H1 (cell line): ENCODE data around the gene KCNH5. TPM values are rescaled to one million over a fixed set of nuclear protein-coding genes. Genes with fewer than 3 reads are reported as not detected.

Source experiments
- CTCF ChIA-PET: fragments of 300-600 bp; sonication (Branson Sonifier 250); formaldehyde crosslinking; loops from one replicate; lab custom pipeline; 2021; ENCODE audit not compliant: partially characterized antibody; lab: Charles Lee
- POLR2A ChIA-PET: fragments of 300-600 bp; sonication (Branson Sonifier 250); formaldehyde crosslinking; loops from one replicate; lab custom pipeline; 2021; ENCODE audit warnings: inconsistent platforms; ENCODE audit not compliant: partially characterized antibody; lab: Charles Lee
- DNase-seq, 2 experiments: peaks; one replicate each; pipeline versions ENCODE4 v3.0.0 to v3.0.0-alpha.2; 2010 to 2022; ENCODE audit warnings: low spot score in 2 of 2, low read depth in 1 of 2, mixed read lengths in 1 of 2
- FAIRE-seq: peaks from 2 replicates; lab custom pipeline; 2011; peaks lifted over from hg19 to GRCh38; lab: Jason Lieb, UNC
- H2AFZ ChIP-seq: 2 replicates; pipeline ENCODE4 v1.8.1; 2012; ENCODE audit warnings: low read length, inconsistent platforms
- H2AK5ac ChIP-seq: 2 replicates; pipeline ENCODE4 v1.6.1; 2013; ENCODE audit warnings: low read depth, low read length
- H2BK120ac ChIP-seq: replicated peaks from 2 replicates; pipeline ENCODE3; 2013; ENCODE audit warnings: low read depth, low read length, inconsistent platforms
- H2BK12ac ChIP-seq: 2 replicates; pipeline ENCODE4 v1.6.1; 2013; ENCODE audit warnings: low read depth, low read length
- H2BK15ac ChIP-seq: 2 replicates; pipeline ENCODE4 v1.6.1; 2013; ENCODE audit warnings: low read length
- H2BK20ac ChIP-seq: 2 replicates; pipeline ENCODE4 v1.6.1; 2013; ENCODE audit warnings: low read length
- H2BK5ac ChIP-seq: 2 replicates; pipeline ENCODE4 v1.6.1; 2013; ENCODE audit warnings: low read depth, low read length
- H3K14ac ChIP-seq: 2 replicates; pipeline ENCODE4 v1.6.1; 2013; ENCODE audit warnings: inconsistent platforms; ENCODE audit not compliant: insufficient read length
- H3K18ac ChIP-seq: 2 replicates; pipeline ENCODE4 v1.6.1; 2013; ENCODE audit warnings: low read length; ENCODE audit errors: extremely low read depth
- H3K23ac ChIP-seq: 2 replicates; pipeline ENCODE4 v1.6.1; 2013; ENCODE audit warnings: inconsistent platforms; ENCODE audit not compliant: insufficient read length
- H3K23me2 ChIP-seq: 2 replicates; pipeline ENCODE4 v1.6.1; 2013; ENCODE audit warnings: low read depth, low read length
- H3K27ac ChIP-seq: 2 replicates; pipeline ENCODE4 v1.6.1; 2011; ENCODE audit warnings: low read depth, low read length, inconsistent platforms
- H3K27me3 ChIP-seq, 4 experiments: replicated peaks in 1 of 4; 1 replicate in 1 of 4; 2 replicates in 3 of 4; pipeline versions ENCODE4 v1.6.1 to v1.8.1; 2011 to 2013; ENCODE audit warnings: low read length in 3 of 4, mild to moderate bottlenecking in 3 of 4, inconsistent platforms in 2 of 4, mixed read lengths in 2 of 4, moderate library complexity in 1 of 4; ENCODE audit not compliant: control insufficient read depth in 3 of 4, insufficient read depth in 3 of 4; ENCODE audit errors: extremely low read depth in 1 of 4
- H3K36me3 ChIP-seq, 4 experiments: 2 replicates each; pipeline versions ENCODE4 v1.6.1 to v1.8.1; 2011 to 2013; ENCODE audit warnings: mild to moderate bottlenecking in 4 of 4, low read length in 3 of 4, moderate library complexity in 2 of 4, control low read depth in 1 of 4, inconsistent platforms in 1 of 4; ENCODE audit not compliant: insufficient read depth in 4 of 4, control insufficient read depth in 2 of 4
- H3K4ac ChIP-seq: replicated peaks from 2 replicates; pipeline ENCODE3; 2013; ENCODE audit warnings: low read length, low read depth, mixed read lengths, inconsistent platforms; ENCODE audit not compliant: insufficient read length
- H3K4me1 ChIP-seq, 4 experiments: replicated peaks in 1 of 4; 1 replicate in 1 of 4; 2 replicates in 3 of 4; pipeline versions ENCODE4 v1.6.1 to v1.8.1; 2011 to 2013; ENCODE audit warnings: low read length in 3 of 4, inconsistent platforms in 2 of 4, mixed read lengths in 1 of 4; ENCODE audit not compliant: insufficient read depth in 4 of 4, control insufficient read depth in 3 of 4
- H3K4me2 ChIP-seq, 2 experiments: 2 replicates each; pipeline versions ENCODE4 v1.6.1 to v1.8.1; 2011 to 2013; ENCODE audit warnings: low read depth in 2 of 2, low read length in 2 of 2, control low read depth in 1 of 2, inconsistent platforms in 1 of 2, mild to moderate bottlenecking in 1 of 2; ENCODE audit not compliant: insufficient read depth in 1 of 2
- H3K4me3 ChIP-seq, 4 experiments: fragments of 200-600, 300-600 bp in 1 of 4; sonication (generic), shearing (Covaris generic), sonication (Bioruptor Twin) in 1 of 4; 2 replicates each; pipeline versions ENCODE4 v1.5.1 to v1.8.1; 2011 to 2016; ENCODE audit warnings: low read length in 4 of 4, low read depth in 3 of 4, control low read depth in 2 of 4, inconsistent platforms in 2 of 4, mild to moderate bottlenecking in 2 of 4, mixed read lengths in 1 of 4, moderate library complexity in 1 of 4; ENCODE audit not compliant: insufficient read depth in 2 of 4; ENCODE audit errors: extremely low read depth in 1 of 4
- H3K56ac ChIP-seq: replicated peaks from 2 replicates; pipeline ENCODE3; 2013; ENCODE audit warnings: low read depth, mild to moderate bottlenecking, mixed read lengths, low read length, inconsistent platforms; ENCODE audit not compliant: insufficient read length
- H3K79me1 ChIP-seq: 2 replicates; pipeline ENCODE4 v1.6.1; 2013; ENCODE audit warnings: low read depth, low read length, control low read depth
- H3K79me2 ChIP-seq, 2 experiments: 2 replicates each; pipeline versions ENCODE4 v1.6.1 to v1.8.1; 2012 to 2013; ENCODE audit warnings: low read length in 2 of 2, mild to moderate bottlenecking in 2 of 2, inconsistent platforms in 1 of 2; ENCODE audit not compliant: insufficient read depth in 2 of 2, control insufficient read depth in 1 of 2
- H3K9ac ChIP-seq, 4 experiments: replicated peaks in 1 of 4; 1 replicate in 1 of 4; 2 replicates in 3 of 4; pipeline versions ENCODE4 v1.6.1 to v1.8.1; 2011 to 2013; ENCODE audit warnings: low read depth in 3 of 4, low read length in 3 of 4, control low read depth in 2 of 4, mild to moderate bottlenecking in 2 of 4, moderate library complexity in 2 of 4, inconsistent platforms in 1 of 4; ENCODE audit errors: extremely low read depth in 1 of 4
- H3K9me3 ChIP-seq, 2 experiments: 2 replicates each; pipeline versions ENCODE4 v1.6.1 to v1.8.1; 2012 to 2013; ENCODE audit warnings: mild to moderate bottlenecking in 2 of 2, moderate library complexity in 2 of 2, control low read depth in 1 of 2, inconsistent platforms in 1 of 2, low read depth in 1 of 2, low read length in 1 of 2, mixed read lengths in 1 of 2; ENCODE audit not compliant: insufficient read depth in 2 of 2
- H4K20me1 ChIP-seq, 2 experiments: replicated peaks in 1 of 2; 2 replicates each; pipeline versions ENCODE3 to v1.8.1; 2011 to 2013; ENCODE audit warnings: inconsistent platforms in 2 of 2, low read length in 2 of 2, mild to moderate bottlenecking in 1 of 2; ENCODE audit not compliant: insufficient read depth in 2 of 2, control insufficient read depth in 1 of 2
- H4K5ac ChIP-seq: 2 replicates; pipeline ENCODE4 v1.6.1; 2013; ENCODE audit warnings: low read length, low read depth, mixed read lengths, inconsistent platforms; ENCODE audit not compliant: insufficient read length
- H4K8ac ChIP-seq: 2 replicates; pipeline ENCODE4 v1.8.0; 2013; ENCODE audit warnings: mild to moderate bottlenecking, moderate library complexity, low read length, inconsistent platforms; ENCODE audit not compliant: insufficient read depth; ENCODE audit errors: extremely low read depth
- H4K91ac ChIP-seq: replicated peaks from 2 replicates; pipeline ENCODE3; 2013; ENCODE audit warnings: low read length, mixed read lengths, inconsistent platforms; ENCODE audit not compliant: insufficient read length
- EP300 ChIP-seq, 2 experiments: IDR thresholded peaks; 1 replicate in 1 of 2; 2 replicates in 1 of 2; pipeline ENCODE4 v1.6.1; 2011 to 2012; ENCODE audit warnings: low read depth in 2 of 2, low read length in 2 of 2, mild to moderate bottlenecking in 2 of 2, borderline replicate concordance in 1 of 2, inconsistent platforms in 1 of 2, moderate library complexity in 1 of 2
- RFX5 ChIP-seq: IDR thresholded peaks from 2 replicates; pipeline ENCODE4 v1.6.1; 2011; ENCODE audit warnings: low read depth, low read length, improper control_type of control experiment, borderline replicate concordance
- WGBS, 2 experiments: shearing (Covaris generic) in 1 of 2; methylation state at CpG; one replicate each; pipeline versions ENCODE4 v1.1.6 to v1.1.7; 2013 to 2015; ENCODE audit warnings: low lambda C conversion rate in 2 of 2, mixed read lengths in 2 of 2, inconsistent platforms in 1 of 2, low coverage in 1 of 2, missing lambda C conversion rate in 1 of 2; ENCODE audit not compliant: insufficient replicate concordance in 2 of 2, insufficient coverage in 1 of 2, insufficient read length in 1 of 2; ENCODE audit errors: extremely low coverage in 1 of 2, missing lambda C conversion rate in 1 of 2; 5-methylcytosine and 5-hydroxymethylcytosine counted together
- polyA plus RNA-seq, 7 experiments: library from polyadenylated mRNA; depleted of rRNA in 3 of 7; stranded (reverse) in 5 of 7; unstranded in 2 of 7; fragments of >200 nt in 5 of 7; fragments of 200-250 nt in 2 of 7; gene quantifications; 1 replicate in 5 of 7; 2 replicates in 1 of 7; 4 replicates in 1 of 7; pipeline versions ENCODE4 v1.2.1 to v1.2.3, GENCODE V29; 2011 to 2013; ENCODE audit warnings: missing spikeins in 2 of 7, mixed read lengths in 2 of 7
- total RNA-seq: library from RNA; stranded (reverse); fragmentation: NEBNext Ultra II Directional; extraction: Animal tissue kit (Norgen Biotek cat#: 25700); gene quantifications from 2 replicates; pipeline ENCODE4 v1.2.1, GENCODE V29; 2021

Gene KCNH5
- total and polyA plus RNA-seq, 2 of the 8 experiments (the other 6 are each of a cell fraction or from before 2014, with no cell fraction given) = 0.24 to 0.50 TPM

DNA sequence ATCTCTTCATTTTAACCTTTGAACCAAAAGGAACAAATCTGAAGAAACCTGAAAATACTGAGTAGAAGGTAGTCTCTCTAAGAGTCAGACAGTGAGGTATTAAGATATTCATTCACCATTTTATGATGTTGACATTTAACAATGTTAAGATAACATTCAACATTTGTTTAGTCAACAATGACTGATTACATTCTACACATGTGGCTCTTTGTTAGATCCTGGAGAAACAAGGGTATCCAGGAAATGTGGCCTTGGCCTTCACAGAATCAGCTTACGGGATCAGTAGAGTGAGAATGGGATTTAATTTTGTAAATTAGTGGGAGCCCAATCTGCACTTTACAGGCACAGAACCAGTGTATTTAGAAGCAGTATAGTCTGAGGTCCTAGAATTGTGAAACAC, 355.5 kb downstream of the KCNH5 start:
- H3K27me3 ChIP-seq = peaks cover 0 to 1% (median 0%) of the 10 kb centered on the region in 4 experiments; a peak in 1 of 7 replicates
- H3K4me1 ChIP-seq = no peaks in the 10 kb centered on the region
- no peak overlapping the region for H4K91ac ChIP-seq
- no peak overlapping the region for H3K14ac ChIP-seq
- no peak overlapping the region for H3K18ac ChIP-seq
- no peak overlapping the region for H3K23ac ChIP-seq
- H2BK15ac ChIP-seq = no peak overlapping the region
- H2BK120ac ChIP-seq = no peak overlapping the region
- H3K79me2 ChIP-seq = no peaks in the 10 kb centered on the region
- no peak overlapping the region for H2AFZ ChIP-seq
- H3K4ac ChIP-seq = no peak overlapping the region
- WGBS, 2 experiments = 95% methylated on average over 1 of the region's 1 CpG; no CpG with 5 or more reads in 1 of the 2 experiments
- no peaks in the 10 kb centered on the region for H3K79me1 ChIP-seq
- H2AK5ac ChIP-seq = no peak overlapping the region
- H4K8ac ChIP-seq = no peak overlapping the region
- H3K9me3 ChIP-seq = peaks cover 6 to 8% of the 10 kb centered on the region in 2 experiments; a peak in 3 of 4 replicates
- H2BK20ac ChIP-seq = no peak overlapping the region
- POLR2A ChIA-PET = no interaction called here
- H2BK5ac ChIP-seq = no peak overlapping the region
- H3K23me2 ChIP-seq = no peaks in the 10 kb centered on the region
- H3K56ac ChIP-seq = no peak overlapping the region
- CTCF ChIA-PET = interaction anchor here (1.5 kb wide), 1 partner anchor 25 kb away, joined by 4 read pairs; no protein-coding TSS in a partner anchor
- DNase-seq = no peak
- TF ChIP-seq EP300 (IDR thresholded peaks at IDR 0.05; ENCODE audit: borderline replicate concordance in 1 of 2, low read depth in 2 of 2, low read length in 2 of 2) (no peak), RFX5 (no peak)
- no peak overlapping the region for H4K5ac ChIP-seq
- H3K4me2 ChIP-seq = no peak overlapping the region
- FAIRE-seq = no peak
- H3K36me3 ChIP-seq = no peaks in the 10 kb centered on the region
- no peak overlapping the region for H3K4me3 ChIP-seq
- H3K9ac ChIP-seq = no peak overlapping the region
- no peak overlapping the region for H3K27ac ChIP-seq
- no peaks in the 10 kb centered on the region for H4K20me1 ChIP-seq
- H2BK12ac ChIP-seq = no peak overlapping the region
